Mucosa of descending colon (tissue), 3 donors: ENCODE data around the gene OSBPL10. TPM values are rescaled to one million over a fixed set of nuclear protein-coding genes. Genes with fewer than 3 reads are reported as not detected.

ENCODE experiments used
- ATAC-seq: fragments of 200-7000 bp; cut with Tn5 transposase; one replicate; pipeline ENCODE4 v1.9.1; 2020; ENCODE audit warnings: mild to moderate bottlenecking, moderate library complexity
- DNase-seq, 3 donors: peaks; one replicate each; pipeline ENCODE4 v3.0.0-alpha.2; 2020
- H3K36me3 ChIP-seq: fragments of 200-600 bp; one replicate; pipeline ENCODE4 v1.8.0; 2021; ENCODE audit warnings: low read depth, mild to moderate bottlenecking
- H3K4me1 ChIP-seq: fragments of 200-600 bp; one replicate; pipeline ENCODE4 v1.8.0; 2021; ENCODE audit warnings: low read depth, mild to moderate bottlenecking
- H3K4me3 ChIP-seq: fragments of 200-600 bp; one replicate; pipeline ENCODE4 v1.8.0; 2021; ENCODE audit warnings: mild to moderate bottlenecking
- H3K9me3 ChIP-seq: fragments of 200-600 bp; one replicate; pipeline ENCODE4 v1.8.0; 2021; ENCODE audit warnings: mild to moderate bottlenecking
- CTCF ChIP-seq: fragments of 200-600 bp; IDR thresholded peaks from one replicate; pipeline ENCODE4 v1.8.0; 2022; ENCODE audit warnings: antibody characterized with exemption, mild to moderate bottlenecking
- intact Hi-C, 2 donors: fragments of 100-400 bp; cut with DNase I in 1 of 2; cut with micrococcal nuclease in 1 of 2; formaldehyde crosslinking; loops; one replicate each; pipeline versions ENCODE4 v1.11.0 to v1.11.1; 2022; cut with DNase I, micrococcal nuclease
- total RNA-seq, 3 donors: library from RNA; stranded (reverse); fragmentation: NEBNext Ultra II Directional in 2 of 3; extraction: Animal tissue kit (Norgen Biotek cat#: 25700) in 2 of 3; gene quantifications; one replicate each; pipeline versions ENCODE4 v1.2.1 to v1.2.4, GENCODE V29; 2021 to 2023
- donor health status: DM: no; HTN: no; CAD: no; lungs with moderate emphysema.
- donor health status: DM: no; HTN: no; CAD: no.
- donor health status: DM: no; HTN: yes; CAD: no.

OSBPL10 gene
- total RNA-seq, 3 donors from 2014 or later: 15.7 to 23.9 (median 16.6) TPM

- no peak overlapping the region for H3K4me3 ChIP-seq
- intact Hi-C loops: no loop called here
- no peak for DNase-seq
- no peaks in the 10 kb centered on the region for H3K4me1 ChIP-seq
- H3K36me3 ChIP-seq: no peaks in the 10 kb centered on the region
- TF ChIP-seq CTCF: no peak
- ATAC-seq: no peak
- peaks cover 9% of the 10 kb centered on the region for H3K9me3 ChIP-seq
Observed at GRCh38 chr3:31957106-31957505, 24.0 kb downstream of the OSBPL10 start.

- intact Hi-C loops: no loop called here
- no peak for TF ChIP-seq CTCF
- DNase-seq: no peak
- H3K4me3 ChIP-seq: no peak overlapping the region
- H3K4me1 ChIP-seq: no peaks in the 10 kb centered on the region
- peaks cover 9% of the 10 kb centered on the region for H3K9me3 ChIP-seq
- no peaks in the 10 kb centered on the region for H3K36me3 ChIP-seq
- no peak for ATAC-seq
Observed at GRCh38 chr3:31955581-31955980, 25.5 kb downstream of the OSBPL10 start.

- H3K9me3 ChIP-seq: peaks cover 9% of the 10 kb centered on the region
- H3K36me3 ChIP-seq: no peaks in the 10 kb centered on the region
- ATAC-seq: no peak
- H3K4me1 ChIP-seq: no peaks in the 10 kb centered on the region
- DNase-seq: no peak
- TF ChIP-seq CTCF: no peak
- intact Hi-C loops: no loop called here
- no peak overlapping the region for H3K4me3 ChIP-seq
Observed at GRCh38 chr3:31953636-31954035, 27.4 kb downstream of the OSBPL10 start.

- no peak for TF ChIP-seq CTCF
- Histone ChIP-seq H3K4me3 (no peak overlapping the region), H3K4me1 (no peaks in the 10 kb centered on the region), H3K9me3 (peaks cover 9% of the 10 kb centered on the region), H3K36me3 (no peaks in the 10 kb centered on the region)
- DNase-seq (no peak), ATAC-seq (peak; percentile 34)
- intact Hi-C loops: no loop called here
Observed at GRCh38 chr3:31953091-31953490, 28.0 kb downstream of the OSBPL10 start.

- ATAC-seq (peak; percentile 60), DNase-seq (peak in 1 of 3 donors; percentile 64)
- Histone ChIP-seq H3K4me3 (no peak overlapping the region), H3K4me1 (no peaks in the 10 kb centered on the region), H3K36me3 (no peaks in the 10 kb centered on the region), H3K9me3 (peaks cover 9% of the 10 kb centered on the region)
- intact Hi-C loops: no loop called here
- TF ChIP-seq CTCF: no peak
Observed at GRCh38 chr3:31952205-31952604, 28.9 kb downstream of the OSBPL10 start.

GRCh38 chr3:31948280-31948679, 32.8 kb downstream of the OSBPL10 start:
- intact Hi-C loops: no loop called here
- no peak for DNase-seq
- no peak for TF ChIP-seq CTCF

More at GRCh38 chr3:31948280-31948679, 32.8 kb downstream of the OSBPL10 start:
- Histone ChIP-seq H3K36me3 (no peaks in the 10 kb centered on the region), H3K4me3 (no peak overlapping the region), H3K4me1 (no peaks in the 10 kb centered on the region), H3K9me3 (no peaks in the 10 kb centered on the region)
- peak; percentile 50 for ATAC-seq
